ENCODE measurements around the gene CAMTA1. TPM values are rescaled to one million over a fixed set of nuclear protein-coding genes. Genes with fewer than 3 reads are reported as not detected.

The CAMTA1 gene
- total RNA-seq, 4 donors from 2014 or later, result 45.3 to 68.9 (median 62.0) TPM

- no peak for TF ChIP-seq CTCF (IDR thresholded peaks at IDR 0.05)
- ATAC-seq (ENCODE audit: low FRiP score) (no peak), DNase-seq (ENCODE audit: low spot score) (no peak)
Measured at GRCh38 chr1:6954591-6954990, 169.3 kb downstream of the CAMTA1 start.

GRCh38 chr1:6955357-6956094 is 170.3 kb downstream of the CAMTA1 start:
- no peak for ATAC-seq (ENCODE audit: low FRiP score)
- TF ChIP-seq CTCF (IDR thresholded peaks at IDR 0.05), result no peak
- no peak for DNase-seq (ENCODE audit: low spot score)

- DNase-seq (ENCODE audit: low spot score), result no peak
- ATAC-seq (ENCODE audit: low FRiP score), result no peak
- no peak for TF ChIP-seq CTCF (IDR thresholded peaks at IDR 0.05)
Measured at GRCh38 chr1:6956488-6957159, 171.4 kb downstream of the CAMTA1 start.

- no peak for TF ChIP-seq CTCF (IDR thresholded peaks at IDR 0.05)
- ATAC-seq (ENCODE audit: low FRiP score) (no peak), DNase-seq (ENCODE audit: low spot score) (no peak)
Measured at GRCh38 chr1:6957341-6957740, 172.1 kb downstream of the CAMTA1 start.

- no peak for DNase-seq (ENCODE audit: low spot score)
- ATAC-seq (ENCODE audit: low FRiP score), result no peak
- no peak for TF ChIP-seq CTCF (IDR thresholded peaks at IDR 0.05)
Measured at GRCh38 chr1:6958407-6959030, 173.3 kb downstream of the CAMTA1 start.

- ATAC-seq (ENCODE audit: low FRiP score) (no peak), DNase-seq (ENCODE audit: low spot score) (no peak)
- TF ChIP-seq CTCF (IDR thresholded peaks at IDR 0.05), result no peak
Measured at GRCh38 chr1:6959491-6959890, 174.2 kb downstream of the CAMTA1 start.

All from omental fat pad (tissue), 4 donors.